ENCODE data around the gene LOXHD1. TPM values are rescaled to one million over a fixed set of nuclear protein-coding genes. Genes with fewer than 3 reads are reported as not detected.

The LOXHD1 gene
- total RNA-seq, 1 donor from 2014 or later: not detected

DNA sequence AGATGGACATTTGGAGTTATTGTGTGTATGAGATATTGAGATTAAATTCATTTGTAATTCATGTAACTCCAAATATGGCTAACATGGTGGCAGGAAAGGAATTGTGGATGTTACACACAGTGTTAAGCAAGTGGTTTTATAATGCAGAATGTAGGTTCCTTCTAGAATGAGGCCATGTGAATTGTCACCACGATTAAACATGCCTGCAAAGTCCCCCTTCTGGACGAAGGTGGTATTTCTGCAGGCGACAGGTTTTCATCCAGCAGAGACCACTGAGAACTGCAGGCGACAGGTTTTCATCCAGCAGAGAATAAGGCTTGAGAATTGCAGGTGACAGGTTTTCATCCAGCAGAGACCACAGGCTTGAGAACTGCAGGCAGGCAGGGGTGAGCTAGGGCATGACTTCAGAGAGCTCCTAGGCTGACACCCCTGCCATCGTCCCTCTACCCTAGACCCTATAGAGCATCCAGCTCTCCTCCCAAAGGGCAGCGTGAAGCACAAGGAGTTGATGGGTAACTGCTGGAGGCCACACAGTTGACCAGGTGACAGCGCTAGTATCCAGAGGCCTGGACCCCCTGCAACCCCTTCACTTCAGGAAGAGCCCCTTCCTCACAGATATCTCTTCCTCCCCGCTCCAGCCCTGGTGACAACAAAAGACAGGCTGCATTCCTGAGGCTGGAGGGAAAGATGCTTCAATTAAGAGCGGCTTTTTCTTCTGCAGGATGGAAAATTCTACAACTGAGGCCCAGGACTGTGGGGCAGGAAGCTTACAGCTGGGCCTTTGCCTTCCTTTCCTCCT lies 175.8 kb downstream of the LOXHD1 start:
- intact Hi-C loops (cut with micrococcal nuclease): loop anchor here (1.0 kb wide), 3 partner anchors 200 to 333 kb away; no protein-coding TSS in a partner anchor

DNA sequence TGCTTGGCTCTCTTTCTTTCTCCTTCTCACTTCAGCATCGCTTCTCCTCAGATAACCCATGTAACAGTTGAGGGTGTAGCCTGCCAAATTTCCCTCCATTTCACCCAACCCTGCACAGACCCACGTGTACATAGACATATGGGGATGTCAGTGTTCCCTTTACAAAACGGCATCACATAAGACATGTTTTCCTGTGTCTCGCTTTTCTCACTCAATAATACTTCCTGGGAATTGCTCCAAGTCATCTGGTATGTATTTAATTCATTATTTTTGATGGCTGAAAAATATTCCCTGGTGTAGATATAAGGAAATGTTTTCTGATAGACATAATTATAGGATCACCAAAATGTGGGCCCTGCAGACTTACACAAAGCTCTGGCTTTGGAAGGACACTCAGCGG lies 176.8 kb downstream of the LOXHD1 start:
- intact Hi-C loops (cut with micrococcal nuclease): no loop called here

DNA sequence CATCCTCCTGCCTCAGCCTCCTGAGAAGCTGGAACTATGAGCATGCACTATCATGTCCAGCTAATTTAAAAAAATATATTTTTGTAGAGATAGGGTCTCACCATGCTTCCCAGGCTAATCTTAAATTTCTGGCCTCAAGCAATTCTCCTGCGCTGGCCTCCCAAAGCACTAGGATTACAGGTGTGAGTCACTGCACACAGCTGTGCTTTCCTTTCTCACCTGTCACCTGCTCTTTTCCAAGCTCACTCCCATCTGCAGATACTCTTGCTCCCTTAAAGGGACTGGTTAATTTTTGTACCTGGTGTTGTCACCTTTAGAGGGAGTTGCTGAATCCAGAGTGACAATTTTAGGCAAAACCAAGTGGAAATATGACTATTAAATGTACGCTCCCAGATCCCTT lies 178.2 kb downstream of the LOXHD1 start:
- intact Hi-C loops (cut with micrococcal nuclease): no loop called here

DNA sequence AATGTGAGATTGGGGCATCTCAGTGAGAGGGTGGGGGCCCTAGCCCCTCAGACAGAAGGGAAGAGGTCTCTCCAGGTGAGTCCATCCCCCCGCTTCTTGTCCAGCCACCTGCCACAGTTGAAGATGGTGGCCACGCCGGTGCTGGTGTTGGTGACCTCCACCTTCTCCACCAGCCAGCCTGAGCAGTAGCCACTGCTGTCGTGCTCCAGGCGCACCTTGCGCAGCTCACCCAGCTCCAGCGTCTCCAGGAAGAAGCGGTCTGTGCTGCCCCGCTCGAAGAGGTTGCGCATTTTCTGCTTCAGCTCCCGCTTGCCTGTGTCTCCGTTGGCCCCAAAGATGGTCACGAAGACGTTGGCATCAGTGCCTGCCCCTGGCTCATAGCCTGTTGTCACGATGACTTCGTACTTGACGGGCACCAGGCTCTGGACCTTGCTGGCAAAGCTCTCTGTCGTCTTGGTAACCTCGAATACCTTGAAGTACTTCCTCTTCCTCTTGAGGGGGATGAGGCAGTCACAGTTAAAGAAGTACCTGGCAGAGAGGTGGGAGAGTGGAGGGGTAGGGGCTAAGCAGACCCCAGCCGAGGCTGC lies 179.5 kb downstream of the LOXHD1 start:
- intact Hi-C loops (cut with micrococcal nuclease): no loop called here

DNA sequence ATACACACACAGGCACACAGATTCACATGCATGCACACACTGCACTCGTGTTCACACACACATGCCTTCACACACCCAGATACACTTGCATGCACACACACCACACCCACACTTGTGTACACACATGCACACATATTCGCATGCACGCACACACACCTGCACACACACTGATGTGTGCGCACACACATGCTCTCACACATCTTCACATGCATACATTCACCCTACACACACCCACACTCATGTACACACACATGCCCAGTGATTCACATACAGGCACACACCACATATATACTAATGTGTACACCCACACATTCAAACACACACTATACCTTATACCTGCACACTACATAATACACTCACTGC lies 181.6 kb downstream of the LOXHD1 start:
- intact Hi-C loops (cut with micrococcal nuclease): no loop called here

DNA sequence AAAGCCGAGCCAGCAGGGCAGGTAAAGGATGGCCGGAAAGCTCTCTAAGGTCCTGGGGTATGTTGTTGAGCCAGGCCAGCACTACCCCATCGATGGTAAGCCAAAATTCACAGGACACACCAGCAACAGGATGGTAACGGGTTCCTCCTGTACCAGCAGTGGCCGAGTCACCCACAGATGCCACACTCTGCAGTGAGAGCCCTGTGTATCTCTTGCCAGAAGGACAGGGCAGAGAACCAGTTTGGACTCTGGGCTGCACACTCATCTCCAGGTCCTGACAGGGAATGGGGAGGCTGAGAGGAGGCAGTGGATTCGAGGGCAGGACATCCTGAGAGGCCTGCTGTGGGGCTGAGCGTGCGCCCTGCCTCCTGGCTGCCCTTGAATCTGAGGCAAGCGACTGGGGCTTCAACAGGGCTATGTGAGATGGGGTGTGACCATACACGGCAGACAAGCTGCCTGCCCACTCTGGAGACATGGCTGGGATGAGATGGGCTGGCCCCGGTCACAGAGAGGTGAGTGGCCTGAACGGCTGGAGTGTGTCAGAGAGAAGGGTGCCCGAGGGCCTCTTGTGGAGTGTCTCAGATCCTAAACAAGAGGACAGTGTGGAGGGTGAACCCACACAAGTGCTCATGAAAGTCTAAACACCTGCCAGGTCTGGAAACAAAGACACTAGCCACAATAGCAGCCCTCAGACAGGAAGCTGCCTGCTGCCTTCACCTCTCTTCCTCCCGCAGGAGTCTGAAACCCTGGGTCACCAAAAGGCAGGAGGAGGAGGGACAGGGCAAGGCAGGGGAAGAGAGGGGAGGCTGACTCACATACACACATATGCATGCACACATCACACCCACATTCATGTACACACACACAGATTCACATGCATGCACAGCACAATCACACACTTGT lies 182.3 kb downstream of the LOXHD1 start:
- intact Hi-C loops (cut with micrococcal nuclease): no loop called here

DNA sequence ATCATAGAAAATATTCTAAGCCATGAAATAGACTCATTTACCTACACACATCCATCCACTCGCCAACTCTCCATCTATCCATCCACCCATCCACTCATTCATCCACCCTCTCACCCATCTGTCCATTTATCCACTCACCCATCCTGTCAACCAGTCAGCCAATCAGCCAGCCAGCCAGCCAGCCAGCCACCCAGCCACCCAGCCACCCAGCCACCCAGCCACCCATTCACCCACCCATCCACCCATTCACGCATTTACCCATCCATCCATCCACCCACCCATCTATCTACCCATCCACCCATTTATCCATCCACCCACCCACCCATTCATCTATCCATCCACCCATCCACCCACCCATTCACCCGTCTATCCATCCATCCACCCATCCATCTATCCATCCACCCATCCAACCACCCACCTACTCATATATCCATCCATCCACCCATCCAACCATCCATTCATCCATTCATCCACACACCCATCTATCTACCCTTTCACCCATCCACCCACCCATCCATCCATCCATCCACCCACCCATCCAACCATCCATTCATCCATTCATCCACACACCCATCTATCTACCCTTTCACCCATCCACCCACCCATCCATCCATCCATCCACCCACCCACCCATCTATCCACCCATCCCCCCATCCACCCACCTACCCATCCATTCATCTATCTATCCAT lies 185.1 kb downstream of the LOXHD1 start:
- intact Hi-C loops (cut with micrococcal nuclease): no loop called here

DNA sequence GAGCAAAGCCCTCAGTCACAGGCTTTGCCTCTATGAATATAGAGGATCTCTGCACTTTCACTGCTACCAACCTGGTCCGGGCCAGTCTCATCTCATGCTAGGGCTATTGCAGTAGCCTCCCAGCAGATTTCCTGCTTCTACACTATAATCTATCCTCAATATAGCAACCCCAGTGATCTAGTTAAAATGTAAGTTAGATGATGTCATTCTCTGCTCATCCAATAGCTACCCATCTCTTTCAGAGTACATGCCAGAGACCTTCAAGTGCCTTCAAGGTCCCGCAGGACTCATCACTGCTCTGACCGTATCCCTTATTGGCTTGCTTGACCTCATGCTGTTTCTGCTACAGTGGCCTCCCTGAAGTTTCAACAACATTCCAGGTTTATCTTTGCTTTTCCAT lies 186.3 kb downstream of the LOXHD1 start:
- intact Hi-C loops (cut with micrococcal nuclease): no loop called here

DNA sequence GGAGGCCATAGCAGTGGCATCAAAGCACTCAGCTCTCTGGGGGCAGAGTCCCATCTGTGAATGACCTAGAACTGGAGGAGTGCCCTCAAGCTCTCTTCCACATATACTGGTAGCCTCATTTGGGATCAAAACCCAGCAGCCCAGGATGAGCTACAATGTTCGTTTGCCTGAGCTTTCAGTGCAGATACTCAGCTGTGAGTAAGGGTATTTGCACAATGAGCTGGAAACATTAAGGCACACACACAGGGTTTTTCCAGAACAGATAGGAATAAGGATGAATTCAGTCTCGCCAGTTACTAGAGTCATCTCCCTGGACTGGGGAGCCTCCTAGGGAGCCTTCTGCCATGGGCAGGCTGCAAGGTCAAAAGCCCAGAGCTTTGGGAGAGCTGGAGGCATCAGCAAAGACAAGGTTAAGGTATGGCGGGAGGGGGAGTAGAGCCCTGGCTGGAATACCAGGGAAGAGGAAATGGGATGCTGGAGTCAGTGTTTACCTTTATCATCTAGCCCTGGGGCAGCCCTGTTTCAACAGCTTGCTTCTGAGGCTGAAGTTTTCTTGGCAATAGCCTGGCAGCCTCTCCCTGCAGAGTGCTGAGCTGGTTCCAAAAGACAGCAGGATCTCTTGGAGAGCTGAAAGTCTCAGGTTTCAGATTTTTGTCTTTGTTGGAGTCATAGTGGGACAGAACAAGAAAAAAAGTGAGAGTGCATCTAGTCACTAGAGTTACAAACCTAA lies 187.7 kb downstream of the LOXHD1 start:
- intact Hi-C loops (cut with micrococcal nuclease): no loop called here

DNA sequence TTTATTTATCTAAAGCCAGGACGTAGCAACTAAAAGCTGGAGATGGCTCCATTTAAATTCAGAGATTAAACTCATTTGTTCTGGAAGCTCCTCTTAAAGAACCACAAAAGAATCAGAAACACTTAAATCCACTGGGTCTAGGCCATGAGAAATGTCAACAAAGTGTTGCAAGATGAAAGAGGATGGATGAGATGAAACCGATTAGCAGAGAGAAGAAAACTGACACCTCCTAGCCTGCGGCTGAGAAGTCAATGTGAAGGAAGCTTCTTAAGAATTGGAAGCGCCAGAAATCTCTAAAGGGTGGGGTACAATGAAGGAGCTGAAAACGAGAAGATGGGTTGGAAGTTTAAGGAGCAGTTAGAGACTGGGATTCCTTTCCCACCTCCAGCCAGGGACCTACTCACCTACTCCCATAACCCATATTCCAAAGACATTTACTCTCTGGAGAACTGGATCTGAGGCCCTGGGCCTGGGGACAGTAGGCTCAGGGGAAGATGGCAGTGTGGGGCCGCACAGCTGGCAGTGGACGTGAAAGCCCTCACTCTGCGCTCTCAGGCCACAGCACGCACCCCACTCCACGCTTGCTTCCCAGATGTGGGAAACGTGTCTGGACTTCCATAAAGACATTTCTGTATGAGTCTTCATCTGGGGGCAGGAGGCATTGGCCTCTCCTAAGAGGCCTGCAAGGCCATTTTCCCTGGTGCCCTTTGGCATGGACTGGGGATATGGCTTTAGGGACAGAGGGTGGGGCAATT lies 188.4 kb downstream of the LOXHD1 start:
- intact Hi-C loops (cut with micrococcal nuclease): no loop called here

DNA sequence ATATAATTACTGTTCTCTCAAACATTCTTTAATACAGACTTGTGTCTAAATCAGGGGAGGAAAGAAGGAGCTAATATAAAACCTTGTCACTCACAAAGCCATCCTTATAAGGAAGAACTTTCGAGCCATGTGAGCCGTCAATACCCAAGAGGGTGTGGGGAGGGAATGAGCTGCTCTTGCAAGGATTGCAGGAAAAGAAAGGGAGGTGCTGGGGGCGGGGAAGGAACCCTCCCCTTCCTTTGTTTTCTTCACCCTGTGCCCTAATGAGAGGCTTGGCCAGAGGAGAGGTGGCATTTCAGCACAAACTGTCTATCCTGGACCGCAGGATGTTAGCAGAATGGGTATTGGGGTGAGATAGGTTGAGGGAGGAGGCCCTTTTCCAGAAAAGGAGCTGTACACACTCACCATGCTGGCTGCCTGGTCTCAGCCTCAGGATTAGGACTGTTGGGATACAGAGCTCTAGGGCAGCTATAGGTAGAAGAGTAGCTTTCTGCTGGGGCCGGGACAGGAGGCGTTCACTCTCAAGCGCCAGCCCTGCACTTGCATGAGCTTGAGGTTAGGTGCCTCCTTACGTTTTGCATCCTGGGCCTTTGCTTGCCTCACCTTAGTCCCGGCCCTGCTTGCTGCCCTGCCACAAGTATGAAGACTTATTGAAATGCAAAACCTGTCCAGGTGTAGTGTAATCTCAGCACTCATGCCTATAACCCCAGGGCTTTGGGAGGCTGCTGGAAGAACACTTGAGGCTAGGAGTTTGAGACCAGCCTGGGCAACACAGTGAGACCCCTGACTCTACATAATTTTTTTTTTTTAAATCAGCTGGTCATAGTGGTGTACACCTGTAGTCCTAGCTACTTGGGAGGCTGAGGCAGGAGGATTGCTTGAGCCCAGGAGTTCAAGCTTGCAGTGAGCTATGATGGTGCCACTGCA lies 190.5 kb downstream of the LOXHD1 start:
- intact Hi-C loops (cut with micrococcal nuclease): no loop called here

DNA sequence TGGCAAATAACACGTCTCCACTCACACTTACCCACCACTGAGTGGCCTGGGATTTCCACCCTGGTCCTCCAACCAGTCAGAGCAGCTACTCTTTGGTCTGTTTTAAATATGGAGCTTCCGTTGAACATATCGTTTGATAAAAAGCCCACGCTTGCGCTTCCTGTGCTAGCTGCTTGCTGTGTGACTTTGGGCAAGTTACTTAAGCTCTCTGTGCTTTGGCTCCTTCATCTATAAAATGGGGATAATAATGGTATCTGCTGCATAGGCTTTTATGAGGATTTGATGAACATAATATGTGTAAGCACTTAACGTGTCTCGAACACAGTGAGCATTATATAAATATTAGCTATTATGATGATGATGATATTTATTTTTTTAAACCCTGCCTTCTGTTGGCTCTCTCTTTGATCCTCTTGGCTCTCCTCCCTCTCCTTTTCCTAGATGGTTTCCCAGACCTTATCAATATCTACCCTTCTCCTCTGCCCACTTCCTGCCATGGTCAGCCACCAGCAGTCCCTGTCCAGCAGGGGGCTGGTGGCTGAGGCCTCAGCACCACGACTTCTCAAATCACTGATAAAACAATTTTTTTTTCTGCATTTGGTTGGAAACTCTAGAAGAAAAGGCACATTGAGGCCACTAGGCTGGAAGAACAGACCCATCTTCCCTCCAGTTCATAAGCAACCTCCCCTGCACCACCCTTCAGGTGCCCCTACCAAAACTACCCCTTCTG lies 191.9 kb downstream of the LOXHD1 start:
- intact Hi-C loops (cut with micrococcal nuclease): no loop called here

DNA sequence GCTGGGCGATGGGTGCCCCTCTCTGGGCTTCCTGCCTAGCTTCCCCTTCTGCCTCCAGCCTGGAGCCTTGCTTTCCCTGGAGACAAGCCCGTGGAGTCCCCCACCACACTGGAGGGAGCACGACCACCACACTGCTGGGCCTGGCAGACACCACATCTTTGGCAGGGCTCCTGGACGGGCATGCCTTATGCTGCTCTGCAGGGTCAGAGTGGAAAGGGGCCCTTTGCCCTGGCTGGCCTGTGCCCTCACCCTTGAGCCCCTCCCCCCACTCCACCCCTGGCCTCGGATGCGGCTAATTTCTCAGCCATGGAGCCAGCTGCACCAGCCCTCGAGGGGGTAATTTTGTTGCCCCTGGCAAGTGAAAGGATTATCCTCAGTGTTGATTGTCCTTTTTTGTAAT lies 194.5 kb downstream of the LOXHD1 start:
- intact Hi-C loops (cut with micrococcal nuclease): no loop called here

DNA sequence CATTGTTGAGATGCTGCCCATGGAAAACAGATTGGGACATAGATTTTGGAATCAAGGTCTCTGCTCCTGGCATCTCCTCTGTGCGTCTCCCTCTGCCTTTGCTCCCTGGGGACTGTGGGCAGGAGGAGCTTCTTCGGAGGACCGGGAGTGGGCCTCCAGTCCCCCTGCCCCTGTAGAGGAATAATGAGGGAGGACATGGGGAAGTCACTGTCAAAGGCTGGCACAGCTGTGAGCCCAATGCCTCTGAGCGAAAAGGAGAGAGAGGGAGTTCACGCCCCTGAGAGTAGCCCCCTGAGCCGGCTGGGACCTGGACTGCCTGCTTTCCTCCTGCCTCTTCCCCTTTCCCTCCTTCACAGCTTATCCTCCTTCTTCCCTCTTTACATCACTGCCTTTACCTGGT lies 195.0 kb downstream of the LOXHD1 start:
- intact Hi-C loops (cut with micrococcal nuclease): no loop called here

DNA sequence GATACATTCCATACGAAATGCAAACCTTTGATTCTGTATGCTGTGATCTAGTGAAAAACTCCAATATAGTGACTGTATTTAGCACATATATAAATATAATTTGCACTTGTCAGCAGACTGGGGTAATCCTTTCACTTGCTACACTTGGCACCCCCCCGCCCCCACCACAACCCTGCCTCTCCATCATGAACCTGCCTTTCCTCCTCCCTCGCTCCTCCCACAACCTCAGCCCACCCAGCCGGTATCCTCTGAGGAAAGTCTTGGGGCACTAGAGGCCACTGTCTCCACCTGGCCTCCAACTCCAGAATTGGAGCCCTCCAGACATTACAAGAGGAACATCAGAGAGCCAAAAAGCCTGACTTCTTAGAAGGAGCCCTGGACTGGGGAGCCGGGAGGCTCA lies 196.3 kb downstream of the LOXHD1 start:
- intact Hi-C loops (cut with micrococcal nuclease): no loop called here

DNA sequence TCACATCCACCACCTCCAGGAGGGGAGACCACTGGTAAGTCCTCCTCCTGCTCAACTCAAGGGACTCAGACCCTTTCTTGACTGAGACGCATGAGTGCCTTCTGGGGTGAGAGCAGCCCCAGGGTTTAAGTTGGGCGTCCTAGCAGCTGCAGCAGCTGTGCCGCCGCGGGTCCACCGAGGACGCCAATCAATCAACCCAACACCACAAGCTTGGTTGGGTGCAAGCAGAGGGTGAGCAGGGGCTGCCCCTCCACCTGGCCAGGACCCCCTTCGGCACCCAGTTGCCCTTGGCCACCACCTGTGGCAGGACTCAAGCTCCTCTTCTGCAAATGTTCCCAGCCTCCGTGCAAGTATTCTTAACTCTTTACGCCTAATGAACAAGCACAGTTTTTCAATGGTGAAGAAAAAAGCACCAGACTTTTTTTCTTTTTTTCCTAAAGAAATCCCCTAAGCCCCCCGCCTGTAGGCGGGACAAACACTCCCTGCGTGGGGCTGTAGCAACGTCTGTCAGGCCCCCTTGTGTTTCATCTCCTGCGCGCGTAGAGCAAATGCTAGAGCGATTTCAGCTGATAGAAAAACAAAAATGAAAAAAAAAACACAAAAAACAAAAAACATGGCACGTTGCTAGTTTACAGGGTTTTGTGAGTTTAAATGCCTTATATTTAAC lies 197.1 kb downstream of the LOXHD1 start:
- intact Hi-C loops (cut with micrococcal nuclease): no loop called here

DNA sequence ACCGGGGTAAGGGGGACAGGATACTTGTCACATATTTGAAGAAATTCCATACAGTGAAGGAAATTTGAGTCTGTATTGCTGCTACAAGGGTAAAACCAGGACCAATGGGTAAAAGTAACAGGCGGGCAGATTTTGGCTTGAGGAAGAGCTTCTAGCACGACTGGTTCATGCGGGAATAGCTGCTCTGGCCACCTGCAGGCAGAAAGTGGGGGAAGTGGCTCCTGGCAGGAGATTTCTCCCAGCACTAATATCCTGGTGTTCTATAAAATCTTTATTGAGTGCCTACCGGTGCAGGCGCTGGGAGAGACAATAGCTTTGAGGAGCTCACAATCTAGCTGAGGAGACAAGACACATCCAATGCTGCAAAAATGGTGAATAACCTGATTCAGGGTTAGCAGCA lies 198.5 kb downstream of the LOXHD1 start:
- intact Hi-C loops (cut with micrococcal nuclease): no loop called here

DNA sequence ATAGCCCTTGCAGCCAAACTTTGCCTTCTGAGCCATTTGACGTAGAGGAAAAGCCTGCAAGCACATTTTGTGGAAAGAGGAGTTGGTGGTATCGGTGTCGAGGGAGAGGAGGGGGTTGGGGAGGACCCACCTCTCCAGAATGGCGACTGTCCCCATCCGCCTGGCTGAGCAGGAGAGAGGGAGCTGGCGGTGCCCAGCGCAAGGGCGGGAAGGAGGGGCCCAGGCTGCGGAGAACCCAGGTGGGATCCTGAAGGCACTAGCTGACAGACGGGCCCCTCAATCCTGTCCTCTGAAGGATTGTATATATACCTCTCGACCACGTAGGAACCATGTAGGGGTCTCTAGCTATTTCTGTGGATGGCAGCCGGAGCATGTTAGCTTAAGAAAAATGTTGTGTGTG lies 200.3 kb downstream of the LOXHD1 start:
- intact Hi-C loops (cut with micrococcal nuclease): no loop called here
